ENCODE results near the gene SLC35A5.

- TF ChIP-seq CTCF (IDR thresholded peaks at IDR 0.05 in 2 of 3, conservative IDR thresholded peaks at IDR 0.05 in 1 of 3; ENCODE audit: borderline replicate concordance in 1 of 3, insufficient read depth in 1 of 3, low read depth in 2 of 3, low read length in 2 of 3) (no peak), ZNF274 (IDR thresholded peaks at IDR 0.05; ENCODE audit: low read depth, low read length) (no peak), POLR2A (IDR thresholded peaks at IDR 0.05; ENCODE audit: borderline replicate concordance, extremely low read depth, insufficient read depth, insufficient read length) (no peak), EZH2 (IDR thresholded peaks at IDR 0.05) (no peak), EGR1 (IDR thresholded peaks at IDR 0.05; ENCODE audit: low read depth) (no peak), TCF7L2 (IDR thresholded peaks at IDR 0.05; ENCODE audit: borderline replicate concordance, extremely low read depth, insufficient read depth, insufficient read length) (no peak), CBX3 (IDR thresholded peaks at IDR 0.05; ENCODE audit: low read depth) (no peak), SP1 (IDR thresholded peaks at IDR 0.05; ENCODE audit: low read depth) (no peak), ZBTB33 (IDR thresholded peaks at IDR 0.05; ENCODE audit: extremely low read depth, insufficient replicate concordance, low read length) (no peak), YY1 (IDR thresholded peaks at IDR 0.05; ENCODE audit: extremely low read depth, insufficient replicate concordance, low read depth, low read length) (no peak), POLR2AphosphoS5 (IDR thresholded peaks at IDR 0.05; ENCODE audit: low read depth, low read length) (no peak), ZFX (IDR thresholded peaks at IDR 0.05) (no peak), SIN3A (IDR thresholded peaks at IDR 0.05; ENCODE audit: low read depth) (no peak), JUND (IDR thresholded peaks at IDR 0.05) (no peak)
Measured at GRCh38 chr3:112605285-112605684, 43.4 kb downstream of the SLC35A5 start.
